ENCODE results near the gene CD226.
"Not testable (repeated sequence)": the region's sequence is repeated elsewhere in the genome, so short reads cannot be mapped to it uniquely, and the experiment has no call there.

The CD226 gene

GRCh38 chr18:69956057-69956456, 8.4 kb upstream of the CD226 start:
- no peak for DNase-seq

GRCh38 chr18:69954719-69955480, 7.2 kb upstream of the CD226 start:
- no peak for DNase-seq

GRCh38 chr18:69953191-69953590, 5.5 kb upstream of the CD226 start:
- DNase-seq, result no peak

- DNase-seq, result no peak
Observed at GRCh38 chr18:69951182-69951581, 3.5 kb upstream of the CD226 start.

GRCh38 chr18:69949538-69949936, 1.9 kb upstream of the CD226 start:
- DNase-seq, result no peak

- no peak for DNase-seq
Observed at GRCh38 chr18:69948919-69949537, 1.4 kb upstream of the CD226 start.

- no peak for DNase-seq
Observed at GRCh38 chr18:69948256-69948655, 583 bp upstream of the CD226 start.

- DNase-seq, result no peak
Observed at GRCh38 chr18:69946608-69947155, 991 bp downstream of the CD226 start.

- DNase-seq, result no peak
Observed at GRCh38 chr18:69945220-69946114, 2.2 kb downstream of the CD226 start.

- no peak for DNase-seq
Observed at GRCh38 chr18:69944436-69944835, 3.2 kb downstream of the CD226 start.

GRCh38 chr18:69943021-69943420, 4.7 kb downstream of the CD226 start:
- DNase-seq, result no peak

- DNase-seq, result no peak
Observed at GRCh38 chr18:69941183-69941582, 6.5 kb downstream of the CD226 start.

GRCh38 chr18:69939812-69940211, 7.9 kb downstream of the CD226 start:
- DNase-seq, result not testable (repeated sequence)

GRCh38 chr18:69936191-69936558, 11.5 kb downstream of the CD226 start:
- no peak for DNase-seq

- no peak for DNase-seq
Observed at GRCh38 chr18:69935319-69936190, 12.1 kb downstream of the CD226 start.

- no peak for DNase-seq
Observed at GRCh38 chr18:69934601-69935265, 12.9 kb downstream of the CD226 start.

- DNase-seq, result no peak
Observed at GRCh38 chr18:69929041-69929774, 18.5 kb downstream of the CD226 start.

GRCh38 chr18:69916412-69916811, 31.3 kb downstream of the CD226 start:
- DNase-seq, result no peak

- DNase-seq, result no peak
Observed at GRCh38 chr18:69908838-69909237, 38.8 kb downstream of the CD226 start.

GRCh38 chr18:69906765-69907164, 40.9 kb downstream of the CD226 start:
- DNase-seq, result no peak

- DNase-seq, result no peak
Observed at GRCh38 chr18:69900941-69901340, 46.7 kb downstream of the CD226 start.

All from NCI-H1105 treated with DMSO at 0.1 percent for 48 hours (cell line).